HEK293T (cell line): ENCODE data around the gene SCAMP1.

ENCODE experiments used
- CTCF ChIA-PET: fragments of 350-600 bp; formaldehyde crosslinking; extraction: SDS; loops from one replicate; lab custom pipeline; 2021; ENCODE audit warnings: antibody characterized with exemption, inconsistent platforms; lab: Yijun Ruan, JAX
- POLR2A ChIA-PET: fragments of 350-600 bp; formaldehyde crosslinking; extraction: SDS; loops from one replicate; lab custom pipeline; 2020; ENCODE audit warnings: antibody characterized with exemption, inconsistent platforms; lab: Yijun Ruan, JAX
- DNase-seq: peaks from one replicate; pipeline ENCODE4 v3.0.0; 2012; ENCODE audit warnings: mixed read lengths; ENCODE audit errors: extremely low spot score
- ARNT ChIP-seq: fragments of 450-650 bp; IDR thresholded peaks from 2 replicates; pipeline ENCODE4 v1.6.1; 2017; ENCODE audit warnings: mild to moderate bottlenecking
- BHLHE40 ChIP-seq: fragments of 450-650 bp; IDR thresholded peaks from 2 replicates; pipeline ENCODE4 v1.6.1; 2016; ENCODE audit warnings: mild to moderate bottlenecking, moderate library complexity, borderline replicate concordance
- CTBP1 ChIP-seq: fragments of 450-650 bp; IDR thresholded peaks from 2 replicates; pipeline ENCODE4 v1.6.1; 2016; ENCODE audit warnings: borderline replicate concordance
- ELF4 ChIP-seq: fragments of 450-650 bp; IDR thresholded peaks from 2 replicates; pipeline ENCODE4 v1.6.1; 2017; ENCODE audit warnings: antibody characterized with exemption
- FOXA1 ChIP-seq: fragments of 450-650 bp; IDR thresholded peaks from 2 replicates; pipeline ENCODE4 v1.6.1; 2016; ENCODE audit warnings: mild to moderate bottlenecking
- FOXK2 ChIP-seq: fragments of 450-650 bp; IDR thresholded peaks from 2 replicates; pipeline ENCODE4 v1.6.1; 2016; ENCODE audit warnings: mild to moderate bottlenecking
- FOXM1 ChIP-seq: fragments of 450-650 bp; IDR thresholded peaks from 2 replicates; pipeline ENCODE4 v1.6.1; 2017; ENCODE audit warnings: mild to moderate bottlenecking, borderline replicate concordance
- HDGF ChIP-seq: fragments of 450-650 bp; IDR thresholded peaks from 2 replicates; pipeline ENCODE4 v1.6.1; 2017; ENCODE audit warnings: antibody characterized with exemption, borderline replicate concordance
- L3MBTL2 ChIP-seq: fragments of 450-650 bp; conservative IDR thresholded peaks from 2 replicates; pipeline ENCODE4 v1.6.1; 2016; ENCODE audit warnings: mild to moderate bottlenecking
- LEF1 ChIP-seq: fragments of 450-650 bp; IDR thresholded peaks from 2 replicates; pipeline ENCODE4 v1.6.1; 2017; ENCODE audit warnings: mild to moderate bottlenecking, borderline replicate concordance
- NFRKB ChIP-seq: fragments of 450-650 bp; IDR thresholded peaks from 2 replicates; pipeline ENCODE4 v1.6.1; 2016; ENCODE audit warnings: mild to moderate bottlenecking, moderate library complexity
- PKNOX1 ChIP-seq: fragments of 450-650 bp; IDR thresholded peaks from 2 replicates; pipeline ENCODE4 v1.6.1; 2016
- SP1 ChIP-seq: fragments of 450-650 bp; IDR thresholded peaks from 2 replicates; pipeline ENCODE4 v1.6.1; 2017
- SUZ12 ChIP-seq: fragments of 450-650 bp; IDR thresholded peaks from 2 replicates; pipeline ENCODE4 v1.6.1; 2016; ENCODE audit warnings: mild to moderate bottlenecking
- TARDBP ChIP-seq: fragments of 450-650 bp; IDR thresholded peaks from 2 replicates; pipeline ENCODE4 v1.6.1; 2016
- ZNF384 ChIP-seq: fragments of 450-650 bp; IDR thresholded peaks from 2 replicates; pipeline ENCODE4 v1.6.1; 2016

SCAMP1 gene

GRCh38 chr5:78511121-78511906 lies 150.9 kb downstream of the SCAMP1 start:
- CTCF ChIA-PET, result interaction anchor here (0.6 to 0.8 kb wide), 3 partner anchors 14 to 306 kb away, joined by 3 read pairs; no protein-coding TSS in a partner anchor
- POLR2A ChIA-PET, result no interaction called here
- TF ChIP-seq FOXA1 (no peak), LEF1 (no peak), SP1 (no peak), L3MBTL2 (no peak), BHLHE40 (no peak), ZNF384 (no peak), NFRKB (no peak), SUZ12 (no peak), ELF4 (no peak), FOXK2 (no peak), FOXM1 (no peak), ARNT (no peak), CTBP1 (no peak), PKNOX1 (no peak), HDGF (no peak), TARDBP (no peak)
- DNase-seq, result no peak

GRCh38 chr5:78512435-78512834 lies 152.0 kb downstream of the SCAMP1 start:
- TF ChIP-seq SP1, result no peak
- TF ChIP-seq L3MBTL2, result no peak
- no peak for TF ChIP-seq FOXM1
- no peak for TF ChIP-seq ZNF384
- POLR2A ChIA-PET, result no interaction called here
- DNase-seq, result no peak
- CTCF ChIA-PET, result interaction anchor here (0.7 kb wide), 1 partner anchor 15 kb away, joined by 3 read pairs; no protein-coding TSS in a partner anchor

GRCh38 chr5:78513441-78513840 lies 153.0 kb downstream of the SCAMP1 start:
- ChIA-PET POLR2A (no interaction called here), CTCF (no interaction called here)
- no peak for TF ChIP-seq SP1
- TF ChIP-seq PKNOX1, result no peak
- TF ChIP-seq ZNF384, result no peak
- no peak for TF ChIP-seq ARNT
- TF ChIP-seq CTBP1, result no peak
- TF ChIP-seq NFRKB, result no peak
- no peak for TF ChIP-seq FOXM1
- no peak for TF ChIP-seq HDGF
- TF ChIP-seq BHLHE40, result no peak
- no peak for TF ChIP-seq SUZ12
- no peak for TF ChIP-seq LEF1
- TF ChIP-seq L3MBTL2, result no peak
- no peak for TF ChIP-seq FOXA1
- no peak for TF ChIP-seq TARDBP
- no peak for TF ChIP-seq ELF4
- TF ChIP-seq FOXK2, result no peak
- DNase-seq, result no peak

GRCh38 chr5:78514427-78515330 lies 154.3 kb downstream of the SCAMP1 start:
- CTCF ChIA-PET, result no interaction called here
- TF ChIP-seq SUZ12, result no peak
- TF ChIP-seq ZNF384, result no peak
- POLR2A ChIA-PET, result no interaction called here
- no peak for DNase-seq

GRCh38 chr5:78515670-78516069 lies 155.3 kb downstream of the SCAMP1 start:
- TF ChIP-seq FOXM1, result no peak
- TF ChIP-seq L3MBTL2, result no peak
- TF ChIP-seq SP1, result no peak
- no peak for TF ChIP-seq LEF1
- no peak for TF ChIP-seq NFRKB
- no peak for TF ChIP-seq ARNT
- TF ChIP-seq ELF4, result no peak
- TF ChIP-seq ZNF384, result no peak
- TF ChIP-seq CTBP1, result no peak
- no peak for TF ChIP-seq BHLHE40
- no peak for TF ChIP-seq FOXK2
- no peak for TF ChIP-seq TARDBP
- no peak for TF ChIP-seq HDGF
- TF ChIP-seq SUZ12, result no peak
- DNase-seq, result no peak
- POLR2A ChIA-PET, result no interaction called here
- CTCF ChIA-PET, result no interaction called here
